ENCODE results near the gene HSD17B1.

HSD17B1 gene

GRCh38 chr17:42596386-42596785 is 43.7 kb downstream of the HSD17B1 start:
- in situ Hi-C loops (cut with MboI; ENCODE audit: low sequenced_read_pairs), result no loop called here

DNA sequence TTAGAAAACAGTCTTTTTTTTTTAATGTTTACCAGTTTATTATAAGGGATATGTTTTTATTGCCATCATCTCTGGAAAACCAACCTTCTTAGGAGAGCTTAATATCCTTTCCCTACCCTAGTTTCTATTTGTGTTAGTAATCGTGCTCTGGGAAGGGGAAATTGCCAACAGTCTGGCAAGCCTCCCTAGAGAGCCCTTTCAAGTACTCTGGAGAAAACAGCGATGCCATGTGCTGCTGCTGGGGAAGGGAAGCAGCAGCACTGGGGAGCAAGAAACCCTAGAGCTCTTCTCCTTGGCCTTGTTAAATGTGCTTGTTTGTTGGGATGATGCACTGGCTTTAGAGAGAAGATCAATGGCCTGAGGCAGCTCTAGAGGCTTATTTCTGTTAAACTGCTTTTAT is 46.2 kb downstream of the HSD17B1 start:
- in situ Hi-C loops (cut with MboI; ENCODE audit: low sequenced_read_pairs), result no loop called here

- in situ Hi-C loops (cut with MboI; ENCODE audit: low sequenced_read_pairs), result no loop called here
These were observed 50.6 kb downstream of the HSD17B1 start for GRCh38 chr17:42603318-42603717.
